MCF 10A (cell line): ENCODE data around the gene ZRSR2. TPM values are rescaled to one million over a fixed set of nuclear protein-coding genes. Genes with fewer than 3 reads are reported as not detected.

Source experiments
- BruUV-seq: library from RNA; stranded (reverse); fragments of 400-500 nt; replicated peaks from 2 replicates; lab custom pipeline; 2021; lab: Mats Ljungman, UMichigan
- CTCF ChIA-PET: fragments of 300-600 bp; sonication (Branson Sonifier 250); formaldehyde crosslinking; extraction: SDS; loops from one replicate; lab custom pipeline; 2021; ENCODE audit warnings: antibody characterized with exemption, inconsistent platforms; lab: Yijun Ruan, JAX
- POLR2A ChIA-PET: fragments of 300-600, 350-650 bp; sonication (Branson Sonifier 250); formaldehyde crosslinking; extraction: SDS; loops from one replicate; lab custom pipeline; 2020; ENCODE audit warnings: antibody characterized with exemption, inconsistent platforms; lab: Yijun Ruan, JAX
- DNase-seq: peaks from one replicate; pipeline ENCODE4 v3.0.0-alpha.2; 2018; ENCODE audit not compliant: unreplicated experiment
- H3K27ac Mint-ChIP-seq: one replicate; pipeline ENCODE4 v1.8.0; 2022; ENCODE audit warnings: mild to moderate bottlenecking, low read depth, mixed read lengths; ENCODE audit not compliant: unreplicated experiment
- H3K27me3 Mint-ChIP-seq: one replicate; pipeline ENCODE4 v1.8.0; 2022; ENCODE audit warnings: mixed read lengths; ENCODE audit not compliant: insufficient read depth, unreplicated experiment
- H3K36me3 Mint-ChIP-seq: one replicate; pipeline ENCODE4 v1.8.0; 2022; ENCODE audit warnings: mild to moderate bottlenecking, moderate library complexity, mixed read lengths; ENCODE audit not compliant: insufficient read depth, unreplicated experiment
- H3K4me1 Mint-ChIP-seq: one replicate; pipeline ENCODE4 v1.8.0; 2022; ENCODE audit warnings: mixed read lengths; ENCODE audit not compliant: insufficient read depth, unreplicated experiment
- H3K4me3 Mint-ChIP-seq: one replicate; pipeline ENCODE4 v1.8.0; 2022; ENCODE audit warnings: mild to moderate bottlenecking, moderate library complexity, mixed read lengths; ENCODE audit not compliant: unreplicated experiment
- H3K9me3 Mint-ChIP-seq: one replicate; pipeline ENCODE4 v1.8.0; 2022; ENCODE audit warnings: mixed read lengths; ENCODE audit not compliant: unreplicated experiment
- CTCF ChIP-seq: fragments of 200-600 bp; IDR thresholded peaks from one replicate; pipeline ENCODE4 v1.8.0; 2022; ENCODE audit warnings: antibody characterized with exemption, mild to moderate bottlenecking; ENCODE audit not compliant: unreplicated experiment
- intact Hi-C: fragments of 100-400 bp; cut with micrococcal nuclease; formaldehyde crosslinking; loops from 2 replicates; pipeline ENCODE4 v1.14.1; 2022
- total RNA-seq: library from RNA; stranded (reverse); gene quantifications from 2 replicates; pipeline ENCODE4 v1.2.3, GENCODE V29; 2022

The ZRSR2 gene
- total RNA-seq, 1 experiment from 2014 or later, result 20.3 TPM

- Mint-ChIP-seq H3K27me3 (no peaks in the 10 kb centered on the region), H3K9me3 (no peaks in the 10 kb centered on the region), H3K4me1 (no peaks in the 10 kb centered on the region), H3K4me3 (no peak overlapping the region), H3K36me3 (no peaks in the 10 kb centered on the region), H3K27ac (no peak overlapping the region)
- DNase-seq, result no peak
- TF ChIP-seq CTCF, result no peak
- ChIA-PET CTCF (no interaction called here), POLR2A (no interaction called here)
- intact Hi-C loops, result no loop called here
- BruUV-seq, result no TSS peak
These were observed 43.8 kb downstream of the ZRSR2 start for GRCh38 chrX:15834053-15834452.

- no peaks in the 10 kb centered on the region for H3K36me3 Mint-ChIP-seq
These were observed 44.7 kb downstream of the ZRSR2 start for GRCh38 chrX:15834827-15835595.

GRCh38 chrX:15838017-15838416 is 47.7 kb downstream of the ZRSR2 start:
- BruUV-seq, result no TSS peak
- Mint-ChIP-seq H3K4me1 (no peaks in the 10 kb centered on the region), H3K9me3 (no peaks in the 10 kb centered on the region), H3K36me3 (no peaks in the 10 kb centered on the region), H3K27ac (no peak overlapping the region), H3K27me3 (no peaks in the 10 kb centered on the region), H3K4me3 (no peak overlapping the region)
- ChIA-PET CTCF (no interaction called here), POLR2A (no interaction called here)
- DNase-seq, result peak; percentile 3
- TF ChIP-seq CTCF, result peak; percentile 15
- intact Hi-C loops, result no loop called here

More at GRCh38 chrX:15834827-15835595, 44.7 kb downstream of the ZRSR2 start:
- DNase-seq, result no peak
- intact Hi-C loops, result no loop called here
- TF ChIP-seq CTCF, result no peak
- ChIA-PET POLR2A (no interaction called here), CTCF (no interaction called here)
- Mint-ChIP-seq H3K4me1 (no peaks in the 10 kb centered on the region), H3K27me3 (no peaks in the 10 kb centered on the region), H3K4me3 (no peak overlapping the region), H3K27ac (no peak overlapping the region), H3K9me3 (no peaks in the 10 kb centered on the region)
- no TSS peak for BruUV-seq

- no TSS peak for BruUV-seq
- intact Hi-C loops, result no loop called here
- no peak overlapping the region for H3K27ac Mint-ChIP-seq
- ChIA-PET POLR2A (no interaction called here), CTCF (interaction anchor here (0.7 kb wide), 2 partner anchors 10 to 33 kb away, joined by 3 to 5 read pairs; no protein-coding TSS in a partner anchor)
- peaks cover 6% of the 10 kb centered on the region for H3K36me3 Mint-ChIP-seq
- no peak for DNase-seq
- no peaks in the 10 kb centered on the region for H3K9me3 Mint-ChIP-seq
- peaks cover 2% of the 10 kb centered on the region for H3K27me3 Mint-ChIP-seq
- TF ChIP-seq CTCF, result no peak
- H3K4me3 Mint-ChIP-seq, result no peak overlapping the region
- no peaks in the 10 kb centered on the region for H3K4me1 Mint-ChIP-seq
These were observed 51.7 kb downstream of the ZRSR2 start for GRCh38 chrX:15841853-15842516.
